Subcutaneous preadipocyte (primary cell): ENCODE data around the gene KANK4. TPM values are rescaled to one million over a fixed set of nuclear protein-coding genes. Genes with fewer than 3 reads are reported as not detected.

ENCODE experiments used
- small RNA-seq: library from RNA; depleted of rRNA; stranded (forward); fragments of <200 nt; gene quantifications from one replicate; pipeline ENCODE3, GENCODE V24; 2012
- total RNA-seq: library from RNA; depleted of rRNA; stranded (reverse); fragments of >200 nt; gene quantifications from 2 replicates; pipeline ENCODE4 v1.2.3, GENCODE V29; 2012

The KANK4 gene
- not detected in 2 replicates for total RNA-seq

DNA sequence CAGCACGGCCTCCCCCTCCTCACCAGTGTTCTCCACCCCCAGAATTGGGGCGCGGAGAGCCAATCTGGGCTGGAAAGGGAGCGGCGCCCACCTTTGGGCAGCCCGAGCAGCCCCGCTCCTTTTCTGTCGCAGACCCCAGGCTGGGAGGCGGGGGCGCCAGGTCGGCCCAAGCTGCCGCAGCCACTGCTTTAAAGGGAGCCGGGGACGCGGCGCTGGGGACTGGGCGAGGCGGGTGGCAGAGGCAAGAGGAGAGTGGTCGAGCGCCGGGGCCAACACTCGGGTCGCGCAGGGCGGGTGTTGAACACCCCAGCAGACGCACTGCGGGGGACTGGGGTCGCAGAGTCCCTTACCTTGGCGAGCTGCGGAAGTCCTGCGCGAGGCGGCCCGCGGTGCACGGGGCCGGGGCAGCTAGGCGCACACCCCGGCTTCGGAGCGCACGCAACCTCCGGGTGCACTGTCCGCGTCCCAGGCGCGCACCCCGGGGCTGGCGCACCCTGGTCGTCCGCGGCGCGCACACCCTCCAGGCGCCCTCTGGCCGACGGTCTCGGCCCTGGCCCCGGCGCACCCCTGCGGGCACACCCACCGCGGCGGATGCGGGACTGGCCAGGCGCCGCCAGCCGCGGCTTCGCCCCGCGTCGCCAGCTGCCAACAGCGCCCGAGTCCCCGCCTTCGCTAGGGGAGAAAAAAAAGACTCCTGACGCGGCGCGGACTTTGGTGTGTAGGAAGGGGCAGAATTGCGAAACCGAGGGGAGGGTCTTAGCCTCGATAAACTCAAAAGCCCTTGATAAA lies at the start of gene KANK4:
TSS of gene KANK4 (minus strand) at position 679 of the 789 bp plus-strand sequence. CDS start 37,870 bp downstream, outside the sequence.

GRCh38 chr1:62194651-62195544 lies 124.3 kb downstream of the KANK4 start, which contains the start of gene L1TD1:
Gene L1TD1, plus strand, starts transcription at chr1:62194849. Its CDS starts 11,780 bp downstream, at chr1:62206629.

Small RNA genes lying within 50 kb of the gene (small RNA-seq; reads per million reads assigned to genes)
- gene RNU6-371P, result not detected

Other genes starting within 250 kb of the KANK4 start
- gene L1TD1, start 124.6 kb downstream of the KANK4 start, total RNA-seq, result 0.20 TPM in 1 of 2 replicates, not detected in the other
- gene USP1, start 117.6 kb upstream of the KANK4 start, total RNA-seq, result 17.6 and 31.7 TPM in 2 replicates